NCI-H524 (cell line): ENCODE results near the gene BTLA.
"Not testable (repeated sequence)": the region's sequence is repeated elsewhere in the genome, so short reads cannot be mapped to it uniquely, and the experiment has no call there.

ENCODE experiments used
- DNase-seq, 2 experiments: peaks; one replicate each; lab custom pipeline; 2025; lab: John Stamatoyannopoulos, UW

BTLA gene

DNA sequence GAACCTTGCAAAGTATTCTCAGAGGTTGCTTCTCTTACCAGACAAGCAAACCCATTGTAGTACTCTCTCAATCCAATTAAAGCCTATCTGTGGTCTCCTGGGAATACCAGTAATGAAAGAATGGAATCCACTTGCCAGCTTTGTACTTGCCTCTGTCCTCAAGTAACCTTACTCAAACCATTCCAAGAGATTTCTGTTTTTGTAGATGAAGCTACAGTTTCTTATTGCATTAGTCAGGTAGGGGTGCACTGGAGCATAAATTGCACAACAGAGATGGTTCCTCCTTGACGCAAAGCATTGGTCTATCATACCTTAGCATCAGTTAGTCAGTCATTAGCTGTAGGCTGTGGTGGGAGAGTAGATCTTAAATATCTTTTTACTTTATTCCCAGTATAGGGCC, 52.9 kb downstream of the BTLA start:
- peak in 1 of 2 experiments; percentile 96 for DNase-seq

DNA sequence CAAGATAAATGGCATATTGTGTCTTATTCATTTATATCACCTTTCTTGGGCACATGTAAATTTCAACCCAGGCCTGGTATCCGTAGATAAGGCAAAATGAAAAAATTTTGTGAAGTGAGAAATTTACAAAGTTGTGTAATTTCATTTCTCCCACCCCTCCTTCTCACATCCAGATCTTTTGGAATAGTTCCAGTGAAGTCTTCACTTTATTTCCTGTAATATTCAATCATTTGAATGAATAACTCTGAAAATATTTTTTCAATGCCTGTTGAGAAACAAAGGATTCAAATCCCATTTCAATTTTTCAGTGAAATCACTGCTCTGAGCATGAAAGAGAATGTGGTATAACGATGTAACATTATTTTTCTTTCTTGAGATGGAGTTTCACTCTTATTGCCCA, 53.4 kb downstream of the BTLA start:
- no peak for DNase-seq

- peak; percentile 15 to 44 for DNase-seq
Observed at GRCh38 chr3:112437146-112438022, 61.9 kb downstream of the BTLA start.

DNA sequence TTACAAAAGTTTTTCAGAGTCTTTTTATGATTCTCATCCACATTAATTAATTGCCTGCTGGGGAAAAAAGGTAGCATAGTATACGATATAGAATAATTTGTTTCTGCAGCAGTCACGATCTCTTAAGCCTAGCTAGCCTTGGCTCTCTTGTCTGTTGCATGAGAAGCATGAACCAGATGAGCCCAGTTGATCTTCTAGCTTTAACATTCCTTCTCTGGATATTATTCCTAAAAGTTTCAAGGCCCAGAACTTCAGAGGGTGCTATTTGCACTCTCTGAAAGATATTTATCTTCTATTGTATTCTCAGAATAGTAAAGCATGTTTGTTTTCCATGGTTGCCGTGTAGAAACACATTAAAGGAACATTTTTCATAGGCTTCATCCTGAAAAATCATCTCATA, 69.3 kb downstream of the BTLA start:
- no peak for DNase-seq

GRCh38 chr3:112427123-112427522, 72.1 kb downstream of the BTLA start:
- DNase-seq: no peak

GRCh38 chr3:112425858-112426750, 73.2 kb downstream of the BTLA start:
- no peak for DNase-seq

DNA sequence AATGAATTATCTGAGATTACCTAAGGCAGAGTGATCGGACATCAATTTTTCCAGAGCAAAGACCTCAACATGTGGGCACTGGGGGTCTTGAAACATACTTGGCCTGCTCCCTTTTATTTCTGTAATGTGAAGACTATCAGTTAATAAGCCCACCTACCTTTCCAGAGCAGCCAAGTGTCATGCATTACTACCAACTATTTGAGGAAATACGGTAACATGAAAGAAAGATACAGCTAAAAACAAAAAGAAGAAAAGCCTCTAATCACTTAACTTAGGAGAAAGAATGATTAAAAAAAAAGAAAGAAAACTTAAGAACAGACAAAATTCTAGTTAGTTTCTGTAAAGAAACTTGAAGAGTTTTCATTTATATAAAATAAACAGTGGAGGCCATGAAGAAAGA, 73.9 kb downstream of the BTLA start:
- no peak for DNase-seq

DNA sequence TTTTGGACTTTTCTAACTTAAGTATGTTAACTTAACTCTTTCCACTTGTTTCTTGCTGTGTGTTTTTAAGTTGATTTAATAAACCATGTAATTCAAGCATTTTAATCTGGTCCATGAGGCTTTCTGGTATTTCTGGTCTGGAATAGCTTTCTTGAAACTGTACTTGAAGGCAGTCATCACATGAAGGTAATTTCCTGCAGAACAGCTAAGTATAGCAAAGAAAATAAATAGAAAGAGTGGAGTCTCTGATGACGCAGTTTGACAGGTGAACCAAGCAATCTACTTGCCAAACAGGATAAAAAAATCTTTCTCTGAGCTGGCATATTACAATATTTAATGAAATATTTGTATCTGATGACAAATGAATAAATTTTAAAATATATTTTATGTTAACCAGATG, 74.9 kb downstream of the BTLA start:
- no peak for DNase-seq

DNA sequence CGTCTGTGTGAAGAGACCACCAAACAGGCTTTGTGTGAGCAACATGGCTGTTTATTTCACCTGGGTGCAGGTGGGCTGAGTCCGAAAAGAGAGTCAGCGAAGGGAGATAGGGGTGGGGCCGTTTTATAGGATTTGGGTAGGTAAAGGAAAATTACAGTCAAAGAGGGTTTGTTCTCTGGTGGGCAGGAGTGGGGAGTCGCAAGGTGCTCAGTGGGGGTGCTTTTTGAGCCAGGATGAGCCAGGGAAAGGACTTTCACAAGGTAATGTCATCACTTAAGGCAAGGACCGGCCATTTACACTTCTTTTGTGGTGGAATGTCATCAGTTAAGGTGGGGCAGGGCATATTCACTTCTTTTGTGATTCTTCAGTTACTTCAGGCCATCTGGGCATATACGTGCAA, 76.4 kb downstream of the BTLA start:
- not testable (repeated sequence) for DNase-seq

DNA sequence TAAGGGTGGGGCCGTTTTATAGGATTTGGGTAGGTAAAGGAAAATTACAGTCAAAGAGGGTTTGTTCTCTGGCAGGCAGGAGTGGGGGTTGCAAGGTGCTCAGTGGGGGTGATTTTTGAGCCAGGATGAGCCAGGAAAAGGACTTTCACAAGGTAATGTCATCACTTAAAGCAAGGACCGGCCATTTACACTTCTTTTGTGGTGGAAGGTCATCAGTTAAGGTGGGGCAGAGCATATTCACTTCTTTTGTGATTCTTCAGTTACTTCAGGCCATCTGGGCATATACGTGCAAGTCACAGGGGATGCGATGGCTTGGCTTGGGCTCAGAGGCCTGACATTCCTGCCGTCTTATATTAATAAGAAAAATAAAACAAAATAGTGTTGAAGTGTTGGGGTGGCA, 80.7 kb downstream of the BTLA start:
- not testable (repeated sequence) for DNase-seq

GRCh38 chr3:112417696-112418318, 81.5 kb downstream of the BTLA start:
- no peak for DNase-seq

DNA sequence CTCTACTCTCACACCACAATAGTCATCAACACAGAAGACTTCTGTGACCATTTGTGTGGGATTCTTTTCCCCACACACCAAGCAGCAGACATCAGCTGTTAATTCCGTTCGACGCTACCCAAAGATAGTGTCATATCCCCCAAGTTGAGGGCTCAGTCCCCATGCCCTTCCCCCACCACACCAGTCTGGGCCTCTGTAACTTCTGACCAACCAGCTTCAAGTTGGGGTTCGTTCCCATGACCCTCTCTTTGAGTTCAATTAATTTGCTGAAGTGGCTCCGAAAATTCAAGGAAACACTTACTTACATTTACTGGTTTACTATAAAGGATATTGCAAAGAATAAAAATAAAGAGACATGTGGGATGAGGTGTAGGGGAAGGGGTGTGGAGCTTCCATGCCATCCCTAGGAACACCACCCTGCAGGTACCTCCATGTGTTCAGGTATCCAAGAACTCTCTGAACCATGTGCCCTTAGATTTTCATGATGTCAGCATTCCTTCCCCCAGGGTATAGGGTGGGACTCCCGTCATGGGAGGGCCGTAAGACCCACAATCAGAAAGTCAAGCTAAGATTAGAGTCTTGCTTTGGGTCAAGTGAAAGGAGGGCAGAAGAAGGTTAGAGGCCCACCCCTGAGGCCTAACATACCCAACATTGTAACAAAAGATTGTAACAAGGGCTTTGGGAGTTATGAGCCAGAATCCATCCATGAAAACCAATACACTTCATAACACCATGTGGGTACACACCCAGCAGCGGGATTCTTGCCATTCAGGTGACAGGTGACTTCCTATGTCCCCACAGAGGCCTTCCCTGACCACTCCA, 82.7 kb downstream of the BTLA start:
- DNase-seq: no peak

DNA sequence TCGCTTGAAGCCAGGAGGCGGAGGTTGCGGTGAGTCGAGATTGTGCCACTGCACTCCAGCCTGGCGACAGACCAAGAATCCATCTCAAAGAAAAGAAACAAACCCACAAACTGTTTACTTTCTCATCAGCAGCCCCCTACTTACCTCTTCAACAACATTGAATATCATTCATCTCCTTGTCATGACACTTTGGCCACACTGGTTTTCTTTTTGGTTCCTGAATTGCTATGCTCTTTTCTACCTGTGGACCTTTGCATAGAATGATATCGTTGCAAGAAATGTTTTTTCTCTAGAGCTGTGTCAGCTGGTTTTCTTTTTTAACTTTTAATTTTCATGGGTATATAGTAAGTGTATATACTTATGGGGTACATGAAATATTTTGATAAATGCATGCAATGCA, 83.9 kb downstream of the BTLA start:
- DNase-seq: no peak
